Suprapubic skin (tissue), 4 donors: ENCODE data around the gene GRPEL2. TPM values are rescaled to one million over a fixed set of nuclear protein-coding genes. Genes with fewer than 3 reads are reported as not detected.

ENCODE experiments used
- DNase-seq, 2 donors: peaks; one replicate each; pipeline ENCODE4 v3.0.0-alpha.2; 2019; ENCODE audit warnings: low spot score in 2 of 2
- H3K27ac ChIP-seq: fragments of 200-600 bp; sonication (generic); one replicate; pipeline ENCODE4 v1.5.1; 2019
- H3K27me3 ChIP-seq: fragments of 200-600 bp; sonication (generic); one replicate; pipeline ENCODE4 v1.5.1; 2019
- H3K36me3 ChIP-seq: fragments of 200-600 bp; sonication (generic); one replicate; pipeline ENCODE4 v1.5.1; 2019
- H3K4me1 ChIP-seq: fragments of 200-600 bp; sonication (generic); one replicate; pipeline ENCODE4 v1.5.1; 2019
- H3K4me3 ChIP-seq: fragments of 200-600 bp; sonication (generic); one replicate; pipeline ENCODE4 v1.5.1; 2019; ENCODE audit warnings: mild to moderate bottlenecking
- H3K9me3 ChIP-seq: fragments of 200-600 bp; sonication (generic); one replicate; pipeline ENCODE4 v1.5.1; 2019
- EP300 ChIP-seq: sonication (generic); formaldehyde crosslinking; IDR thresholded peaks from one replicate; pipeline ENCODE4 v1.6.1; 2017; ENCODE audit warnings: antibody characterized with exemption
- POLR2A ChIP-seq, 2 donors: fragments of 450-650 bp; IDR thresholded peaks; one replicate each; pipeline ENCODE4 v1.6.1; 2017; ENCODE audit warnings: antibody characterized with exemption in 2 of 2, mild to moderate bottlenecking in 2 of 2, moderate library complexity in 2 of 2
- POLR2AphosphoS5 ChIP-seq, 3 donors: sonication (generic); formaldehyde crosslinking; IDR thresholded peaks; one replicate each; pipeline ENCODE4 v1.6.1; 2017; ENCODE audit warnings: antibody characterized with exemption in 3 of 3
- WGBS: methylation state at CpG from one replicate; pipeline ENCODE4 v1.1.5; 2018; 5-methylcytosine and 5-hydroxymethylcytosine counted together
- total RNA-seq, 4 donors: library from RNA; depleted of rRNA; stranded (reverse); fragments of >200 nt; gene quantifications; one replicate each; pipeline ENCODE4 v1.1.0, GENCODE V29; 2016
- TF ChIP-seq, protein P1 (sequence below), 2 donors: fragments of 200-600 bp in 1 of 2; fragments of 450-650 bp in 1 of 2; sonication (generic) in 1 of 2; IDR thresholded peaks; one replicate each; pipeline ENCODE4 v1.5.1; 2016 to 2019; ENCODE audit warnings: antibody characterized with exemption in 2 of 2, mild to moderate bottlenecking in 1 of 2, moderate library complexity in 1 of 2

The GRPEL2 gene
- total RNA-seq, 4 donors from 2014 or later: 8.4 to 12.4 (median 10.6) TPM

GRCh38 chr5:149319174-149319573 is 26.1 kb upstream of the GRPEL2 start:
- H3K4me3 ChIP-seq: no peak overlapping the region
- H3K9me3 ChIP-seq: no peaks in the 10 kb centered on the region
- TF ChIP-seq, protein P1, sequence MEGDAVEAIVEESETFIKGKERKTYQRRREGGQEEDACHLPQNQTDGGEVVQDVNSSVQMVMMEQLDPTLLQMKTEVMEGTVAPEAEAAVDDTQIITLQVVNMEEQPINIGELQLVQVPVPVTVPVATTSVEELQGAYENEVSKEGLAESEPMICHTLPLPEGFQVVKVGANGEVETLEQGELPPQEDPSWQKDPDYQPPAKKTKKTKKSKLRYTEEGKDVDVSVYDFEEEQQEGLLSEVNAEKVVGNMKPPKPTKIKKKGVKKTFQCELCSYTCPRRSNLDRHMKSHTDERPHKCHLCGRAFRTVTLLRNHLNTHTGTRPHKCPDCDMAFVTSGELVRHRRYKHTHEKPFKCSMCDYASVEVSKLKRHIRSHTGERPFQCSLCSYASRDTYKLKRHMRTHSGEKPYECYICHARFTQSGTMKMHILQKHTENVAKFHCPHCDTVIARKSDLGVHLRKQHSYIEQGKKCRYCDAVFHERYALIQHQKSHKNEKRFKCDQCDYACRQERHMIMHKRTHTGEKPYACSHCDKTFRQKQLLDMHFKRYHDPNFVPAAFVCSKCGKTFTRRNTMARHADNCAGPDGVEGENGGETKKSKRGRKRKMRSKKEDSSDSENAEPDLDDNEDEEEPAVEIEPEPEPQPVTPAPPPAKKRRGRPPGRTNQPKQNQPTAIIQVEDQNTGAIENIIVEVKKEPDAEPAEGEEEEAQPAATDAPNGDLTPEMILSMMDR (IDR thresholded peaks at IDR 0.05): no peak
- TF ChIP-seq EP300 (no peak), POLR2A (IDR thresholded peaks at IDR 0.05) (no peak), POLR2AphosphoS5 (IDR thresholded peaks at IDR 0.05) (no peak)
- H3K27ac ChIP-seq: no peak overlapping the region
- H3K36me3 ChIP-seq: peaks cover 17% of the 10 kb centered on the region
- no peak for DNase-seq
- H3K27me3 ChIP-seq: no peaks in the 10 kb centered on the region
- 93% methylated on average over 3 of the region's 3 CpGs for WGBS
- H3K4me1 ChIP-seq: peaks cover 18% of the 10 kb centered on the region

DNA sequence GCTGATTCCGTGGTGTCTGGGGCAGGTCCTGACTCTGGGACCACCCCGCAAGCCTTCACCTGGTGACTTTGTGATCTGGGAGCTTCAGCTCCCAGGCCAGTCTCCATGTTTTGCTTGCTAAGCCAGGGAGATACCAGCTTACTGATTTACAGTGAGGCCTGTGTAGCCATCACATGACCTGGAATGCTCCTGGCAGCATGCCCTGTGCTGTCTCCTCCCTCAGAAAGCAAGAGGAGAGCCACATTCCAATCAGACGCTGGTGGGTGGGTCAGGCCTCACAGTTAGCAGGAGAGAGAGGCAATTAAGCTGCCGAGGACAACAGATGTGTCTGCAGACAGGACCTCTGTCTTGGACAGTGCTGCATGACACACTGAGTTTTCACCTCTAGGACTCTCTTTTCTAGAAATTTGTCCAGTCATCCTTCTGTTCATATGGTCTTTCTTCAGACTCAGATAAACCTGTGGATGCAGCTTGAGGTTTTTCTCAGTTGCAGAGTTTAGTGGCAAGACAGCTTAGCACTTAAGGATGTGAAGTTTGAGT is 24.4 kb upstream of the GRPEL2 start:
- H3K4me3 ChIP-seq: no peak overlapping the region
- H3K27me3 ChIP-seq: no peaks in the 10 kb centered on the region
- TF ChIP-seq POLR2A (IDR thresholded peaks at IDR 0.05): no peak
- TF ChIP-seq POLR2AphosphoS5 (IDR thresholded peaks at IDR 0.05): no peak
- TF ChIP-seq, protein P1 (IDR thresholded peaks at IDR 0.05): no peak
- no peak for TF ChIP-seq EP300
- no peaks in the 10 kb centered on the region for H3K9me3 ChIP-seq
- H3K27ac ChIP-seq: peak overlapping the region; percentile 38
- no peak for DNase-seq
- WGBS: 35% methylated on average over 4 of the region's 4 CpGs
- H3K36me3 ChIP-seq: peaks cover 18% of the 10 kb centered on the region
- H3K4me1 ChIP-seq: peaks cover 28% of the 10 kb centered on the region

DNA sequence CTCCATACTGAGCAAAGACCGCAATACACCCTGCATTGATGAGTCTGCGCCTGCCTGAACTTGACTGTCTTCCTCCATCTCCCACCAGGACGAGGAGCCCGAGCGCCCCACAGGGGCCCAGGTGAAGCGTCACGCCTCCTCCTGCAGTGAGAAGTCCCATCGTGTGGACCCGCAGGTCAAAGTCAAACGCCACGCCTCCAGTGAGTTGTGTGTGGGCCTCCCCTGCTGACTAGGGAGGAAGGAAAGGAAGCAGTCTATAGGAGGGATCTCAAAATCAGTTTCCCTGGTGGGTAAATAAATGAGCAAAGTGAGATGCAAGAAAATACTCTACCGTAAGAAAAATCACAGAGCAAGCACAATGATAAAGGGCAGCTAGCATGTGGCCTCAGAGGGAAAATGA is 22.8 kb upstream of the GRPEL2 start:
- TF ChIP-seq POLR2A (IDR thresholded peaks at IDR 0.05) (no peak), EP300 (no peak), POLR2AphosphoS5 (IDR thresholded peaks at IDR 0.05) (no peak)
- TF ChIP-seq, protein P1 (IDR thresholded peaks at IDR 0.05): no peak
- Histone ChIP-seq H3K27me3 (no peaks in the 10 kb centered on the region), H3K27ac (no peak overlapping the region), H3K36me3 (peaks cover 18% of the 10 kb centered on the region), H3K4me1 (peaks cover 28% of the 10 kb centered on the region), H3K4me3 (no peak overlapping the region), H3K9me3 (no peaks in the 10 kb centered on the region)
- DNase-seq: no peak
- WGBS: 87% methylated on average over 12 of the region's 12 CpGs

- no peak for DNase-seq
- H3K36me3 ChIP-seq: peaks cover 18% of the 10 kb centered on the region
- TF ChIP-seq POLR2AphosphoS5 (IDR thresholded peaks at IDR 0.05) (no peak), EP300 (no peak), POLR2A (IDR thresholded peaks at IDR 0.05) (no peak)
- TF ChIP-seq, protein P1 (IDR thresholded peaks at IDR 0.05): no peak
- H3K4me3 ChIP-seq: no peak overlapping the region
- H3K27me3 ChIP-seq: no peaks in the 10 kb centered on the region
- H3K4me1 ChIP-seq: peaks cover 28% of the 10 kb centered on the region
- no peak overlapping the region for H3K27ac ChIP-seq
- H3K9me3 ChIP-seq: no peaks in the 10 kb centered on the region
Measured at GRCh38 chr5:149323210-149323609, 22.1 kb upstream of the GRPEL2 start.

DNA sequence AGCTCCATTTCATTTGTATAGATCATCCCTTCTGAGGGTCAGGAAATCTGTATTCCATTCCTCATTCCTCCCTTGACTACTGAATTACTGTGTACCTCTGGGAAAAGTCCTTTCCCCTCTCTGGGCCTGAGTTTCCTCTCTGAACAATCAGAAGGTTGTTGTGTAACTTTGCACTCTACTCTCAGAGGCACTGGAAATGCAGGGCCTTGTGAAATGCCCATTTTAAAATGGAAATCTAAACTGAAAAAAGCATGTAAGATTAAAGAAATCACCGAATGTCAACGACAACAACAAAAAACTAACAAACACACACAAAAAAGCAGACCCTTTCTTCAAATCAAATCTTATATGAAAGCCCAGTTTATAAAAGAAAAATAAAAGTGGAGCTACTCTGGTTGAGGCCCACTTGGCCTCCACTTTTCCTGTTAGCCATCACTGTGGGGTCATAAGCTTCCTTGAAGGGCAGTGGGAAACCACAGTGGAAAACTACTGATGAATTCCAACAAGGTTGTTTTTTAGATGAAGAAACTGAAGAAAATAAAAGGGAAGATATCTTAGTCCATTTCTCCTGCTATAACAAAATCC is 21.6 kb upstream of the GRPEL2 start:
- Histone ChIP-seq H3K27ac (peak overlapping the region; percentile 19), H3K4me1 (peaks cover 28% of the 10 kb centered on the region), H3K4me3 (no peak overlapping the region), H3K27me3 (no peaks in the 10 kb centered on the region), H3K36me3 (peaks cover 15% of the 10 kb centered on the region), H3K9me3 (no peaks in the 10 kb centered on the region)
- no peak for DNase-seq
- TF ChIP-seq, protein P1 (IDR thresholded peaks at IDR 0.05): no peak
- TF ChIP-seq POLR2AphosphoS5 (IDR thresholded peaks at IDR 0.05): no peak
- TF ChIP-seq EP300: no peak
- no peak for TF ChIP-seq POLR2A (IDR thresholded peaks at IDR 0.05)
- WGBS: 89% methylated on average over 2 of the region's 2 CpGs
